NCI-H146 treated with DMSO at 0.1 percent for 48 hours (cell line): ENCODE measurements around the gene CFAP97D2.
"Not testable (repeated sequence)": the region's sequence is repeated elsewhere in the genome, so short reads cannot be mapped to it uniquely, and the experiment has no call there.

Source experiments
- DNase-seq: peaks from one replicate; lab custom pipeline; 2025; ENCODE audit not compliant: unreplicated experiment; lab: John Stamatoyannopoulos, UW

The CFAP97D2 gene

GRCh38 chr13:114231886-114232285 lies 52.8 kb downstream of the CFAP97D2 start:
- DNase-seq: no peak

- DNase-seq: no peak
Observed at GRCh38 chr13:114234266-114234644, 55.2 kb downstream of the CFAP97D2 start.

GRCh38 chr13:114234645-114235421 lies 55.8 kb downstream of the CFAP97D2 start, which contains the start of gene CDC16:
CDC16 (plus strand) TSS chr13:114234897; CDS start chr13:114235085, 188 bp downstream.
- DNase-seq: peak; percentile 83

GRCh38 chr13:114235697-114236096 lies 56.6 kb downstream of the CFAP97D2 start:
- DNase-seq: no peak

DNA sequence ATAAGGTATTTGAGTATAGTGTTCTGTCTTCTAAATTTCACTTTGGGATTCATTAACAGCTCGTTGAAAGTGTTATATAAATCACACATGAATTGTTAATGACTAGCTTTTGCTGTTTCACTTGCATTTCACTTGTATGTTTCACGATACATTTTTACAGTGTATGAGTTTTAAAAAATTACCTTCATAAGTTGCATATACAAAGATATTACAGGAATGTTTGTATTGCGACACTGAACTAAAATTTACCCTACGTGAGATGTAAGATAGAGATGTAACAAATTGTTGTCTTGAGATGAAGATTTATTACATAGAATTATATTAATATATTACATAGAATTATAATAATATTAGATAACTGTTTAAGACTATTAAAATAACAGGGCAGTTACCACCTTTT lies 57.2 kb downstream of the CFAP97D2 start:
- DNase-seq: no peak

- DNase-seq: no peak
Observed at GRCh38 chr13:114237415-114238112, 58.5 kb downstream of the CFAP97D2 start.

- DNase-seq: no peak
Observed at GRCh38 chr13:114241918-114242317, 62.9 kb downstream of the CFAP97D2 start.

GRCh38 chr13:114243971-114244370 lies 64.9 kb downstream of the CFAP97D2 start:
- DNase-seq: no peak

- no peak for DNase-seq
Observed at GRCh38 chr13:114244637-114245036, 65.6 kb downstream of the CFAP97D2 start.

DNA sequence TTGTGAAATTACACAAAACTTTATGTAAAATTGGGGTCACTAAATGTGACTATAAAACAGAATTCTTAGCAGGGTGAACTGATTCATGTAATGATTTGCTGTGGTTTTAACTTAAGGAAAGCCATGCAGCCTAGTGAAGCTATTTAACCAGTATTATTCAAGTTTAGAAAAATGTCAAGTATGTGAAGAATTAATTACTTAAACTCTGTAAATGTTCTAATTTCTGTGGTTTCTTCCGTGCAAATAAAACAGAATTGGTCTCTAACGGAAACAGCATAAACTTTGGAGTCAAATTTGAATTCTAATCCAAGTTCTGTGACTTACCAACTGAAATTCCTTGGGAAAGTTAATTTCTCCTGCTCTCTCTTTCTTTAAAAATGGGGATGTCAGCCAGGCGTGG lies 69.0 kb downstream of the CFAP97D2 start:
- no peak for DNase-seq

GRCh38 chr13:114249077-114249476 lies 70.0 kb downstream of the CFAP97D2 start:
- DNase-seq: peak; percentile 89

DNA sequence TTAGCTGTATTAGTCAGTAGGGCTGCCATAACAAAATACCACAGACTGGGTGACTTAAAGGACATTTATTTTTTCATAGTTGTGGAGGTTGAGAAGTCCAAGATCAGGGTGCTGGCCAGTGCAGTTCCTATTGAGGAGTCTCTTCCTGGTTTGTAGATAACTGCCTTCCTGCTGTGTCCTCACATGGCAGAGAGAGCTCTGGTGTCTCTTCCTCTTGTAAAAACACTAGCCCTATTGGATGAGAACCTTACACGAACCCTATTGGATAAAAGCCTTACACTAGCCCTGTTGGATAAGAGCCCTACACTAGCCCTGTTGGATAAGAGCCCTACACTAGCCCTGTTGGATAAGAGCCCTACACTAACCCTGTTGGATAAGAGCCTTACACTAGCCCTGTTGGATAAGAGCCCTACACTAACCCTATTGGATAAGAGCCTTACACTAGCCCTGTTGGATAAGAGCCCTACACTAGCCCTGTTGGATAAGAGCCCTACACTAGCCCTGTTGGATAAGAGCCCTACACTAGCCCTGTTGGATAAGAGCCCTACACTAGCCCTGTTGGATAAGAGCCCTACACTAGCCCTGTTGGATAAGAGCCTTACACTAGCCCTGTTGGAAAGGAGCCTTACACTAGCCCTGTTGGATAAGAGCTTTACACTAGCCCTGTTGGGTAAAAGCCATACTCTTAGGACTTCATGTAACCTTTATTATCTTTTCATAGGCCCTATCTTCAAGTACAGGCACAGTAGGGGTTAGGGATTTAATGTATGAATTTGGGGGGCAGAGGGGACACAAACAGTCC lies 72.8 kb downstream of the CFAP97D2 start:
- not testable (repeated sequence) for DNase-seq

DNA sequence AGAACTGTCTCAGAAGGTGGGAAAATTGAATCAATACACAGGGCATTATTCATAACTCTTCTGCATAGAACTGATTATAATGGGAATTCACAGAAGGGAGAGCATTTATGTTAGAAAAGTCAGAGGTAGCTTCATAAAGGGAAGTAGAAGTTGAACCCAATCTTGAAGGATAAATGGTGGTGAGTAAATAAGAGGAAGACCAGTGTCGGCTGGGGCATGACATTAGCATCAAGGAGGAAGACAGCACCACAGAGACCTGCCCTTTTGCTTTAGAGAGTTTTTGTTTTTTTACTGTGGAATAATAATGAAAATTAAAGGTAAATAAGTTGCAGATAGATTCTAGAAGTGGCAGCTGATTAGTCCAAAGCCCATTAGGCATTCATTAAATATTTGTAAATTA lies 77.5 kb downstream of the CFAP97D2 start:
- DNase-seq: no peak

- no peak for DNase-seq
Observed at GRCh38 chr13:114257014-114257413, 78.0 kb downstream of the CFAP97D2 start.

DNA sequence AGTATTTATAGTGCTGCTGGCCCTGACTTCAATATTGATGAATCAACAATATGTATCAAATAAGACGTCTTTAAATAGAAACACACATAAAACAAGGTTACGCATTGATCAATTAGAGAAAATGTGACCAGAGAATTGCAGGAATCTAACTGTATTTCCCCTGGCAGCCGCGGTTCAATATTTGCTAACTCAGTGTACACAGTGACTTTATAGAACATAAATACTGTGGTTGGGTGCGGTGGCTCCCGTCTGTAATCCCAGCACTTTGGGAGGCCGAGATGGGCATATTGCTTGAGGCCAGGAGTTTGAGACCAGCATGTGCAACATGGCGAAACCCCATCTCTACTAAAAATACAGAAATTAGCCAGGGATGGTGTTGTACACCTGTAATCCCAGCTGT lies 79.5 kb downstream of the CFAP97D2 start:
- peak; percentile 28 for DNase-seq

GRCh38 chr13:114259374-114259773 lies 80.3 kb downstream of the CFAP97D2 start:
- DNase-seq: no peak

DNA sequence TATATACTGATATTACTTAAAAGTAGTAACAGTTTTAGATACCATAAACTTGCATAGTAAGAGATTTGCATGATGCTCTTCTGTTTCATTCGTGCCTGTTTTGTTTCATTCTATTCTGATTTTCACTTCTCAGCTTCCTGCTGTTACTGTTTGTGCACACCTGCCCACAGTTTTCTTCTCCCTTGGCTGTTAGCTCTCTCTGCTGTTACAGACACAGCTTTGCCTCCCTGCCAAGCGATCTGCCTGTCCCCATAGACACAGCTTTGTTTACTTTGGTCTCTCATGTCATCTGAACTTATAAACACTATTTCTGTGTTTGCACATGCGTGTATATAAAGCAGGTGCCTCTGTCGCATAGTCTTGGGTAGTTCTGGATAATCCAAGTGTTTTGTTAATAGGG lies 80.9 kb downstream of the CFAP97D2 start:
- peak; percentile 96 for DNase-seq

- no peak for DNase-seq
Observed at GRCh38 chr13:114260814-114261213, 81.8 kb downstream of the CFAP97D2 start.

- no peak for DNase-seq
Observed at GRCh38 chr13:114261328-114261965, 82.4 kb downstream of the CFAP97D2 start.

DNA sequence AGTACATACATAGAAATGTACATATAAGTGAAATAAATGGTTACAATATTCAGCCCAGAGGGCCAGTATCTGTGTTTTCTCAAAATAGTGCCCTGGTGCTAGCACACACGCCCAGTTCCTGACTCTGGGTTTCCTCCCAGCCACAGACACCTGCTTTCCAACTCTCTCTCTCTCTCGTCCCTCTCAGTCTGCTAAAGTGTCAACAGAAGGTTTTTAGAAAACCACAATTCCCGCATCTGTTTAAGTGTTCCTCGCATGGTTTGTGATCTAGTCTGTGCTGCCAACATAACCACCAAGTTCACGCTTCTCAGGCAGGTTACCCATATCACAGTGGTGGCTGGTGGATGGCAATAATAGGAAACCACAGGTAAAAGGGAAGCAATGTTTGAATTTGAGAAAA lies 84.5 kb downstream of the CFAP97D2 start:
- no peak for DNase-seq

- not testable (repeated sequence) for DNase-seq
Observed at GRCh38 chr13:114264313-114264712, 85.3 kb downstream of the CFAP97D2 start.
